DMS153 treated with DMSO at 0.1 percent for 48 hours (cell line): ENCODE measurements around the gene SDK1.

Source experiments
- DNase-seq: peaks from one replicate; lab custom pipeline; 2025; ENCODE audit not compliant: unreplicated experiment; lab: John Stamatoyannopoulos, UW

Gene SDK1

GRCh38 chr7:4164556-4164955 is 863.5 kb downstream of the SDK1 start:
- DNase-seq = no peak

- no peak for DNase-seq
Observed at GRCh38 chr7:4166340-4166739, 865.3 kb downstream of the SDK1 start.

DNA sequence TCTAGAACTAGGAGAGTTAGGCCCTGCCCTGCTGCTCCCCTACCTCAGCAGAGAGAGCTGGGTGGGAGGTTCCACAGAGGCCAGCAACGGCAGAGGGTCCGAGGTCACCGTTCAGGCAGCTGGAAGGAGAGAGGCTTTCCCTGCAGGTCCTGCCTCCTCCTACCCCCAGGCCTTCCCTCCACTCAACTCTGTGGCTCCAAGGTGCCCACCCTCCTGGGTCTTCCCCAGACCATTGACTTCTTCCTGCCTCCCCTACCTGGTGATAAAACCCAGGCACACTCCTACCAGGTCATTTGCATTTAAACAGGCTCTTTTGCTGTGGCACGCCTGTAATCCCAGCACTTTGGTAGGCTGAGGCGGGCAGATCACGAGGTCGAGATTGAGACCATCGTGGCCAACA is 865.8 kb downstream of the SDK1 start:
- DNase-seq = no peak

DNA sequence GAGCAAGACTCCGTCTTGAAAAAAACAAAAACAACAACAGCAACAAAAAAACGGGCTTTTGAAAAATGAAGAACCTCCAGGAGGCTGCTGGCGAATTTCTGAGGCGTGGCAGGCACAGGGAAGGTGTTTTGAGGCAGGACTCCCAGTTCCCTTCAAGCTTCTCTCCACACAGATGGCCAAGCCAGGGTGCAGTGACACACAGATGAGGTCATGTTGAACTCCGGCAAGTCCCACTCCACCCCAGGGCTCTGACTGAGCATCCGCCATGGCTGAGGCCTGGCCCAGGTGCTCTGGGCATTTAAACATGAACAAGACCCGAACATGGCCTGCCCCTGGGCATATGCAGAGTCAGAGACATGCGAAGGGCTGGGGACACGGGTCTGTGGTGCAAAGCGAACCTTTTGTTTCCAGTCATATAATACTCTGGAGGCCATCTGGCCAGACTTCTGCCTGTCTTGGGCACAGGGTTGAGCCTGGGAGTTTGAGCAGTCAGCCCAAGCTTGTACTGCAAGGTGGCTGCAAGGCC is 866.4 kb downstream of the SDK1 start:
- DNase-seq = no peak

DNA sequence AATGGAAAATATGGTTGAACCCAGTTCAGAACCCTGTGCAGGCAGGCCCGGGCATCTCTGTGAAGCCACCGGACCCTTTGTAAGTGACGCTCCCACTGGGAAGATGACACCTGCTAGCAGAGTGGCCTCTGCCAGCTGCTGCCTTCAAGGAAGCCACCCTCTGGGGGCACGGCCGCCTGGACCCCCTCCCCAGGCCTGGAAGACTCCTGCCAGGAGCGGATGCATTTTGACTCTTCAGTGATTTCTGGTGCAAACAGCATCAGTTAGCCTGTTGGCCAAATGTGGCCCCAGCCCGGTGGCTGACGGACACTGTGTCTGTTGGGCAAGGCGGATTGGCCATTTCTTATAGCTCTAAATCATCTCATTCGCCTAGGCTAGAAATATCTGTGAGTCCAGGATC is 867.0 kb downstream of the SDK1 start:
- DNase-seq = no peak

DNA sequence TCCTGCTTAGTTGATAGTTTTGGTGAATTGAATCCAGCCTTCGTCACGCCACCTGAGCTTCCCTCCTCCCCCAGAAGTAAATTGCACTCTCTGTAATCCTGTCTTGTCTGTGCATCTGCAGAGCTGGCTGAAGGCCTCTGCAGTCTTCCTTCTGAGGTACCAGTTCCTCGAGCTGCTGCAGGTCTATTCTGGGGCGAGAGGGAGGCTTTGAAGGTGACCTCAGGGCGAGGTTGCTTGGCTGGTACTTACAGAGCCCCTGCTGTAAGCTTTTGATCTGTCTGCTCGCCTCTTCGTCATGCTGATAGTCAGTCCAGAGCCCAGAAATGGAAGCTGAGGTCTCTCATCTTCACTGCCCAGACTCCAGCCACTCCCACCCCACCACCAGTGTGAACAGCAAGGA is 867.5 kb downstream of the SDK1 start:
- DNase-seq = no peak

- no peak for DNase-seq
Observed at GRCh38 chr7:4169455-4169854, 868.4 kb downstream of the SDK1 start.

GRCh38 chr7:4170997-4171786 is 870.1 kb downstream of the SDK1 start:
- no peak for DNase-seq

DNA sequence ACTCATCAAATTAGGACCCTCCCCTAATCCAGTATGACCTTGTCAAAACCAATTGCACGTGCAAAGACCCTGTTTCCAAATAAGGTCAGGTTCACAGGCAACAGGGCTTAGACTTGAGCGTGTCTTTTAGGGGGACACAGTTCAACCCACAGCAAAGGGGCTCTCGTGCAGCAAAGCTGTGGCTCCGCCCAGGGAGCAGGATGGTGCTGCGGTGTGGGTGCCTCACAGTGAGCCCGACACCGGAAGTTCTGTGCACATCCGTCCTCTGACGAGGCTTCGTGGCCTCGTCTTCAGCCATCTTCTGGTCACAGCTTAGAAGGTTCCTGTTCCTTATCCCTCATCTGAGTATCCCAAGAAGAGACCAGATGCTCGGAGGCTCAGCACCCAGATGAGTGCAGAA is 871.8 kb downstream of the SDK1 start:
- no peak for DNase-seq

DNA sequence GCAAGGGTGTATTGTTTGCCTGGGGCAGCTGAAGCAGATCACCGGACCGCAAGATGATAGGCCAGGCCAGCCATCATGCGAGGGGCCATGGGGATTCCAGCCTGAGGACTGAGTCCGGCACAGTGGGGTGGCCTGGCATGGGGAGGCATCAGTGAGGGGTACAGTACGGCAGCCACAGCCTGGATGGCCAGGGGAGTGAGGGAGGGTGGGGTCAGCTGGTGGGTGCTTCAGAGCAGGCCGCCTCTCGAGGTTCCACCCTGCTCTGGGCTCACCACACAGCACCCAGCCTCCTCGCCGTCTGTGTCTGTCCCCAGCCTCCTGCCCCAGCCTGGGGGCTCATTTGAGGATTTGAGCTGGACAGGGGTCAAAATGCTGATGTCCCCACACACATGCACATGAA is 872.6 kb downstream of the SDK1 start:
- DNase-seq = no peak

DNA sequence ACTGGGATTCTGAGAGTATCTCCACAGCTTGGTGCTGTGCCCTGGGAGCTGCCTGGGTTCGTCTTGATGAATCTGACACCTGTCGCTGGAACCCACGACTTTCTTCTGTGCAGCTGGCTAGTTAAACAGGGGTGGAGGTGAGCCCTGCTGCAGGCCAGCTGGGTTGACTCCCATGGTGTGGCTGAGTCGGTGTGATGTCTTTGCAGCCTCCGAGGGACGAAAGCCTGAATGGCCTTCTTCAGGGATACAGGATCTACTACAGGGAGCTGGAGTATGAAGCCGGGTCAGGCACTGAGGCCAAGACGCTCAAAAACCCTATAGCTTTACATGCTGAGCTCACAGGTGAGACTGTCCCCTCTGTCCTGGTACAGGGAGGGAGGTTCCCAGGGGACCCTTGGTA is 873.0 kb downstream of the SDK1 start:
- DNase-seq = no peak

- DNase-seq = no peak
Observed at GRCh38 chr7:4174451-4174850, 873.4 kb downstream of the SDK1 start.

GRCh38 chr7:4174884-4175283 is 873.8 kb downstream of the SDK1 start:
- DNase-seq = no peak

DNA sequence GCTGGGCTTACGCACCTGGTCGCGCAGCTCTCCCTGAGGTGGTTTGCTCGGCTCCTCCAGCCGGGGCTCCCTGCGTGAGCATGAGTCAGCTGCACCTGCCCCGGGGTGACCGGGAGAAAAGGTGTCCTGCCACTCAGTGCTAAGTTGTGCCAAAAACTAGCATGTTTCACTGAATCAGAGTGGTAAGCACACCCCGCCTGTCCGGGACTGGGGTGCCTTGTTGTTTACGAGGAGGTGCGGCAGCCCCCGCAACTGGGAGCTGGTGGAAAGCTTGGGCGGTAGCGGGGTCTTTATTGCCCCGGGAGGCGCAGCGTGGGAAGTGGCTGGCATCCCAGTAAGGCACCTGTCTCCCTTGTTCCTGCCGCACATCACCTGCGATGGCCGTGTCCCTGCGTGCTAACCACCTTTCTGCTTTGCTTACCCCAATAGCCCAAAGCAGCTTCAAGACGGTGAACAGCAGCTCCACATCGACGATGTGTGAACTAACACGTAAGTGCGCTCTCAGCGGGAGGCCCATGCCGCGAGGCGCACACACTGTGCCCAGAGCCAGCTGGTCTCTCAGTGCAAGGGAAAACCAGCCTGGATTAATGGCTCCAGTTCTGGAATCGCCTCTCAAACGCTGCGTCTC is 874.4 kb downstream of the SDK1 start:
- DNase-seq = no peak

DNA sequence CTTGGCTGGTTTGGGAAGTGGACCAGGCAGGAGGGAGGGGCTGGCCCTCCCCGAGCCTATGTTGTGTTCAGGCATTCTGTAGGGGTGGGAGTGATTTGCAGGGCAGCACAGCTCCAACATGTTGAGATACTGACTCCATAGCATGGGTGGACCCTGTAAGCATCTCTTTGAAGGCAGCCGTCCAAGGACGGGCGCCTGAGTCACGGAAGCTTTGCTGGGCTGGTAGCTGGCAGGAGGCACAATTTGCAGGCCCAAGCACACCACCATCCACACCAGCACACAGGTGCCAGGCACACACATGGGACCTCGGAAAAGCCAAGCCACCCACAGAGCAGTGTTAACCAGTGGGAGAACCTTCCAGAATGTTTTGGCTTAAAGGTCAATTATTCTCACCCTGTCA is 875.9 kb downstream of the SDK1 start:
- no peak for DNase-seq

DNA sequence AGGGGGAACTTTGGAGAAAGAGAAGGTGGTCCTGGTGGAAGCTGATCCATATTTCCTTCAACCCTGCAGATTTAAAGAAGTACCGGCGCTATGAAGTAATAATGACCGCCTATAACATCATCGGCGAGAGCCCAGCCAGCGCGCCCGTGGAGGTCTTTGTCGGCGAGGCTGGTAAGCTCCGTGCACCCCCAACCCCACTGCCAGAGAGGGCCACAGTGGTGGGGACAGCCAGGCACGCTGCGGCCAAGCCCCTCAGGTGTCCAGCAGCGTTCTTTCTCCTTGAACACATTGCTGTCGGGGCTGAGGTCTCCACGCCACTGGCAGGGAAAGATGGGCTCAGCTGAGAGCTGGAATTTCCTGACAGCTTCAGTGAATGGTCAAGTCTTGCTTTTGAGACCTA is 877.4 kb downstream of the SDK1 start:
- no peak for DNase-seq

DNA sequence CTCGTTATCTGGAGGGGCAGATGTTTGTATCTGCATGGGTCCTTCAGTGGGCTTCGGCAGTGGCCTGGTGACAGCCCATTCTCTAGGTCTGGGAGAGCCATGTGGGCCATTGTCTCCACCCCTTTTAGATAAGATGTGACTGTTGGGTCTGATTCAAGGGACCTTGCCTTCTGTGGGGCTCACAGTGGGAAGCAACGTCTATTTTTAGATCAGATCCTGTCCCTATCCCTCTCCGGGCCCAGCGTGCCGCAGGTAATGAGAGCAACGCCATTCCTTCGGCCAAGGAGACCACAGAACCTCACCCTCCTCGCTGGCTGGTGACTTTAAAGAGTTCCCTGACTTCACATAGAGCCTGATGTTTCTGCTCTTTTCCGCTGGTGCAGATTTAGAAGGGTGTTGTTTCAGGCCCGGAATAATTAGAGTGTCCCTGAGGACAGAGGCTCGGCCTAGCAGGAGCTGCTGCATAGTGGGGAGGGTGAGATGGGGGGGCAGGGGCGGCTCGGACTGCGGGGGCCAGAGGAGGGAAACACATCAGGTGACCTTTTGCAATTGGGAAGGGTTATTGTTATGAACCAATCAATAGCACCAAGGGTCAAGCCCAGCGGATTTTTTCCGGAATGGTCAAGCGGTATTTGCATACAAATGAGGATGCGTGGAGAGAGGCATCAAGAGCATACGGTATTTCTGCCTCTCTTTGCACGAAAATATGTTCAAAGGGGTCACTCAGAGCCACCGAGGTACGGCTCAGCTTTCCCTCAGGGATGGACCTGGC is 878.0 kb downstream of the SDK1 start:
- DNase-seq = no peak

- DNase-seq = no peak
Observed at GRCh38 chr7:4179688-4180380, 878.8 kb downstream of the SDK1 start.

GRCh38 chr7:4181446-4181845 is 880.4 kb downstream of the SDK1 start:
- no peak for DNase-seq

- no peak for DNase-seq
Observed at GRCh38 chr7:4182605-4183300, 881.7 kb downstream of the SDK1 start.

DNA sequence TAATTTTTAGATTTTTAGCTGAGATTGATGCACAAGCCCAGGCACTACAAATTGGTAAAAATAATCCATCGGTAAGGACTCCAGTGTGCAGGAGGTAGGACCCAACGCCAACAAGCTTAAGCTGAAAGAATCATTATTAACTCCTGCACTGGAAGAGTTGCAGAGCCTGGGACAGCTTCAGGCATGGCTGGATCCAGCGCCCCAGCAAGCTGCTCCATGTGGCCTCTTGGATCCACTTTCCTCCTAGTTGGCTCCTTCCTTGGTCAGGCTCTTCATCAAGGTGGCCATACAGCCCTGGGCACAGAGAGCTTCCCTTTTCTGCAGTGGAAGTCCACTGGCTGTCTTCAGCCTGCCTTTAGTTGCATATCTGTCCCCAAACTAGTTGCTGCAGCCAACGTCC is 883.6 kb downstream of the SDK1 start:
- no peak for DNase-seq
